HepG2 (cell line): ENCODE measurements around the gene FMN2.

Experiments
- PCBP2 ChIP-seq: fragments of 200-400 bp; formaldehyde crosslinking; optimal IDR thresholded peaks from 2 replicates; pipeline ENCODE3; 2018; ENCODE audit warnings: low read length, low read depth; ENCODE audit not compliant: poor library complexity, severe bottlenecking
- SOX5 ChIP-seq: IDR thresholded peaks from 2 replicates; pipeline ENCODE4 v1.6.1; 2016; ENCODE audit warnings: borderline replicate concordance
- ZNF230 ChIP-seq: sonication (generic); formaldehyde crosslinking; IDR thresholded peaks from 2 replicates; pipeline ENCODE4 v1.4.0; 2020; ENCODE audit warnings: mild to moderate bottlenecking, missing genetic modification reagents
- ZNF496 ChIP-seq: sonication (generic); formaldehyde crosslinking; IDR thresholded peaks from 2 replicates; pipeline ENCODE4 v1.8.1; 2023; ENCODE audit warnings: mild to moderate bottlenecking, moderate library complexity, missing genetic modification reagents; ENCODE audit not compliant: insufficient replicate concordance
- ZNF761 ChIP-seq: sonication (generic); formaldehyde crosslinking; conservative IDR thresholded peaks from 2 replicates; pipeline ENCODE4 v1.4.0; 2020; ENCODE audit warnings: mild to moderate bottlenecking, missing genetic modification reagents
- TF ChIP-seq, protein P1 (sequence below): sonication (generic); formaldehyde crosslinking; IDR thresholded peaks from 2 replicates; pipeline ENCODE4 v1.5.0; 2020; ENCODE audit warnings: mild to moderate bottlenecking, missing genetic modification reagents, moderate library complexity

DNA sequence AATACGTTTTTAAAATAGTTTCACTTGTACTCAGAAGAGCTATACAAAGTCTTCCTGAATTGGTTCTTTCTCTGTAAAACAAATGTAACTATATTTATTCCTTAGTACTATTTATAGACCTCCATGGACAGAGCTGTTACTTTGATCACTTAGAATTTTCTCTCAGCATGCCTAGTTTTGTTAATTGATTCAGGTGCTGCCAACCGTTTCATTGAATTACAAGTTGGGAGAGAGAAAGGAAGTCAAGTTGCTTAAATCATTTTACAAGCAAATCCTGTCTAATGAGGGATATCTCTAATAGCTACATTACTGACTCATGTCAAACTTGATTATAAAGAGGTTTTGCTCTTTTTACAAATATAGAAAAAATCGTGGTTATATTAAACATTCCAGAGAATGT lies 241.0 kb downstream of the FMN2 start:
- TF ChIP-seq ZNF230 (CRISPR knock-in tag), result no peak
- TF ChIP-seq ZNF496 (CRISPR knock-in tag), result no peak
- no peak for TF ChIP-seq ZNF761 (CRISPR knock-in tag)
- no peak for TF ChIP-seq SOX5 (CRISPR knock-in tag)
- no peak for TF ChIP-seq PCBP2
- TF ChIP-seq, protein P1, sequence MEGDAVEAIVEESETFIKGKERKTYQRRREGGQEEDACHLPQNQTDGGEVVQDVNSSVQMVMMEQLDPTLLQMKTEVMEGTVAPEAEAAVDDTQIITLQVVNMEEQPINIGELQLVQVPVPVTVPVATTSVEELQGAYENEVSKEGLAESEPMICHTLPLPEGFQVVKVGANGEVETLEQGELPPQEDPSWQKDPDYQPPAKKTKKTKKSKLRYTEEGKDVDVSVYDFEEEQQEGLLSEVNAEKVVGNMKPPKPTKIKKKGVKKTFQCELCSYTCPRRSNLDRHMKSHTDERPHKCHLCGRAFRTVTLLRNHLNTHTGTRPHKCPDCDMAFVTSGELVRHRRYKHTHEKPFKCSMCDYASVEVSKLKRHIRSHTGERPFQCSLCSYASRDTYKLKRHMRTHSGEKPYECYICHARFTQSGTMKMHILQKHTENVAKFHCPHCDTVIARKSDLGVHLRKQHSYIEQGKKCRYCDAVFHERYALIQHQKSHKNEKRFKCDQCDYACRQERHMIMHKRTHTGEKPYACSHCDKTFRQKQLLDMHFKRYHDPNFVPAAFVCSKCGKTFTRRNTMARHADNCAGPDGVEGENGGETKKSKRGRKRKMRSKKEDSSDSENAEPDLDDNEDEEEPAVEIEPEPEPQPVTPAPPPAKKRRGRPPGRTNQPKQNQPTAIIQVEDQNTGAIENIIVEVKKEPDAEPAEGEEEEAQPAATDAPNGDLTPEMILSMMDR (CRISPR knock-in tag), result no peak
